HG03280 (cell line): ENCODE results near the gene FGF7.
"Not testable (repeated sequence)": the region's sequence is repeated elsewhere in the genome, so short reads cannot be mapped to it uniquely, and the experiment has no call there.

Source experiments
- ATAC-seq: cut with Tn5 transposase; IDR thresholded peaks from one replicate; pipeline ENCODE4 v1.9.1; 2021; ENCODE audit warnings: mild to moderate bottlenecking, moderate library complexity; ENCODE audit not compliant: unreplicated experiment

FGF7 gene

DNA sequence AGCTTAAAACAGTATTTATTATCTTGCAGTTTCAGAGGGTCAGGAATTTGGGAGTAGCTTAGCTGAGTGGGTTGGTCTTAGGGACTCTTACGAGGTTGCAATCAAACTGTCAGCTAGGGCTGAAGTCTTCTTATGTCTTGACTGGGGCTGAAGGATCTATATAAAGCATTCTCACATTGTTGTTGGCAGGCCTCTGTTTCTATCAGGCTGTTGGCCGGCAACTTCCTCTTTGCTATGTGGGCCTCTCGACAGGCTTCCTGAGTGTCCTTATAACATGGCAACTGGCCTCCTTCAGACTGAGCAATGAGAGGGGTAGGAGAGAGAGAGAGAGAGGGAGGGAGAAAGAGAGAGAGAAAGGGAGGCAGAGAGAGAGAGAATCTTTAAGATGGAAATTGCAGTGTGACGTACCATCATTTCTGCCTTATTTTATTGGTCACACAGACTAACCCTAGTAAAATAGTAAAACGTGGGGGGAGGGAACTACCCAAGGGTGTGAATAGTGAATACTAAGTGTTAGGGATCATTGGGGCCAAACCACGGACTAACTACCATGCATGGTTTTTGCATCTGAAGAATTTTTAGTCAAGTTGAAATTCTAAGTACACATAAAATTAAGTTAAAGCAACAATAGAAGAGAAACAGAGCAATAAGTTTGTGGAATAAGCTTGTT is 16.1 kb downstream of the FGF7 start:
- ATAC-seq, result peak; percentile 76

DNA sequence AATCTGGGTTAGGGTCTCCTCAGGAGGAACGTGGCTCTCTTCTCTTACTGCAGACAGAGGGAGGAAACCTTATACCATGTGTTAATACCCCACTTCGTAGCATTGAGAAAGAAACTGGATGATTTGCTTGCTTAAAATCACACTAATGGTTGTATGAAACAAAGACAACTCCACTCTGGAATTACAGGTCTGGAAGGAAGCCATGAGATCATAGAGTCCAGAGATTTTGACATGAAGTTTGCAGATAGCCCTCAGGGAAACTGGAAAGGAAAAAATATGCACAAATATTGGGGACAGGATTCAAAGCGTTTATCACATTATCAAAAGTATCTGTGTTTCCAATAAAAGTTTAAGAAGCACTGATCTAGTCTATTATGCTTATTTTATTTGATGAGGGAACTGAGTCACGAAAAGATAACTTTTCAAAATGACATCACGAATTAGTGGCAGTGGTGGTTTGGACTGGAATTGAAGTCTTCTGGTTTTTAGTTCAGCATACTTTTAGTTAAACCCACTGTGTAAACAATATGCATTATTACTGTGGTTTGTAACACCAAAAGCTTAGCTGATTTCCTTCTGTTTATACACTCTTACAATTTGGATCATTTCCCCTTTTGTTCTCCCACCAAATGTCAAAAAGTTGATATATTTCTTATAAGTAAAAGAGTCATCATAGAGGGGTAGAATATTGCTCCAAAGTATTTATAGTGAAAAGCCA is 16.8 kb downstream of the FGF7 start:
- ATAC-seq, result no peak

DNA sequence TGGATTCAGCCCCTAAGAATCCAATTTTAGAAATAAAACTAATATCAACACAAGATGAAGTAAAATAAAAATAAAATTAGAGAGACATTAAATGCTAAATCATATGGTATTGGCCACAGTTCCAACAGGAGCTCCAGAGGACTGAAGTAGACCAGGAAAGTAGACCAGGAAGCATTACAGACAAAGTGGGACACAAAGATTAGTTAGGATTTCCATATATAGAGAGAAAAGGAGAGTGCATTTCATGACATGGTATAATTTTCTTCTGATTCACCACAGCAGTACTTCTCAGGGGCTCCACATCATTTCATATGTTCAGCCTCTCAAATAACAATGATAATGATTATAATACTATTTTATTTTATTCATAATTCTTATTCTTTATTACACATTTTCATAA is 18.3 kb downstream of the FGF7 start:
- no peak for ATAC-seq

DNA sequence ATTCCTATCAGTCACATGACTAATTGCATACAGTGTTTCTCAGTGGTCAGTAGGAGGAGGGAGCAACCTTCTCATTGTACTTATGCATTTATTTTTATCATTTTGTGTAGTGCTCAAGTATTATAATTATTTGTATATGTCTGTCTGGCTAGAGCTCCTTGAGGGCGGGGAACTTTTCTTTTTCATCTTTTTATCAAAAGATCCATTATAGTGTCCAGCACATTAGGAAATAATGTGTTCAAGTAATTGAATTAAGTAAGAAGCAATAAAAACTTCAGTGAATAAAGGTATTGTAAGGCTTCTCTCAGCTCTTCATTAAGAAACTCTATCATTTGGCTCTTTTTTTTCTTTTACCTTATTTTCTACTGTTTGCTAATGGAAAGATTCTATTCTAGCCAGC is 18.8 kb downstream of the FGF7 start:
- ATAC-seq, result no peak

DNA sequence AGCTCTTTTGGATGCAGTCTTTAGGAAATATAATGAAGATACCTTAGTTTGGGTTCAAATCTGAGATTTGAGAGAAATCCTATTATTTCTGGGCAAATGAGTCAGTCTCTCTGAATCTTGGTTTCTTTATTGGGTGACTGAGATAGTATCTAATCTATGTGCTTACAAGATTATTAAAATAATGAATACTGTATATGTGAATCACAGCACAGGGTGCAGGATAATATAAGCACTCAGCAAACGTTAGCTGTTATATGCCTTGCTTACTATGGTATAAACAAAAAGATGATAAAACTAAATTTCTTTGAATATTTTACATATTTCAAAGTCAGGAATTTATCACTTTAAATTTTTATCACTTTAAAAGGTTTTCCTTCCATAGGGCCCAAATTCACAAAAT is 29.6 kb downstream of the FGF7 start:
- ATAC-seq, result no peak

DNA sequence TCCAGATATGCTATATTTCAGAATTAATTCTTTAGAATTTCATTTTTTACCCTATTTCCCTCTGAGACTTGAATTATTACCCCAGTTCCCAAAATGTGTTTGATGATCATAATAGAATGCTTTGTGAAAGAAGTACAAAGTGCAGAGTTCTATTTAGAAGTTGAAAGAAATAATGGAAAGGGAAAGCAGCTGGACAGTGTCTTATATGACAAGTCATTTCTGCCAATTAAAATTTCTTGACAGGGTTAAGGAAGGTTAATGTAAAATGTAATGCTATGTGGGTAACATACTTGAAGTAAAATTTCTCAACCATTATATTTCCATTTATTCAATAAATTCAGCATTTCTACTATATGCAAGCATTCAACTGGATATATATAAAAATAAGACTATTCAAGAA is 33.1 kb downstream of the FGF7 start:
- ATAC-seq, result no peak

DNA sequence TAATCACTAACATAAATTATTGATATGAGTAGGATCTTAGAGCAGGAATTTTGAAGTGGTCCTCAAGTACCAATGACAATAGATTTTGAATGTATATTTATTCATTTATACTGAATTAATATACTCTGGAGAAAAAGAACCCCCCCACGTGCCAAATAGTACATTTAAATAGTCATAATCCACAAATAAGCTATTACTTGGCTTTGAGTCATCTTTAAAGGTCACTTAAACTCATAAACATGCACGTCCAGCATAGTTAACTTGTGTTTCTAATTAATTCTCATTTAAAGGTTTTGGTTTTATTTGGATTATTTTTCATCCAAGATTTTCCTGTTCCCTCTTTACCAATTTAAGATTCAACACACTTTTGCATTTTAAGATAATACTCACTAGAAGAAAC is 35.1 kb downstream of the FGF7 start:
- no peak for ATAC-seq

DNA sequence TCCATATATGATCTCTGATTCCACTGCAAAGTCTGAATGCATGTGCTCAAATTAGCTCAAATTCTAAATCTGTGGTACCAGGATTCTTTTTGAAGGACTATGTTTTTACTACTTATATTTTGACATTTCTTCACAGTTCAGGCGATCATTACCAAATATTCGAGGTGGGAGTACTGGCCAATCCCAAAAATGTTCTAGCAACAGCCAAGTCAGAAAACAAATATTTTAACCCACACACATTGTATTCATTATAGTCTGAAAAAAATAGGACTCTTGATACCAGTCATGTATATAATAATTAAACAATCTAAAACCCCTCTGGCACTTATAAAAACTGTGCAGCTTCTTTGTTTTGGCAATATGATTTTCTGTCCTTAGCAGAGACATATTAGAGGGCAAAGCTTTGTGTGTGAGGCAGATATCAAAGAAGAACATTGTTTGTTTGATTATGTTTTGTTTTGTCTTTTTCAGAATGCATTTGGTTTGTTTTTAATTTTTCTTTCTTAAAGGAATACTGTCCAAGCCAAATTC is 37.4 kb downstream of the FGF7 start:
- no peak for ATAC-seq

DNA sequence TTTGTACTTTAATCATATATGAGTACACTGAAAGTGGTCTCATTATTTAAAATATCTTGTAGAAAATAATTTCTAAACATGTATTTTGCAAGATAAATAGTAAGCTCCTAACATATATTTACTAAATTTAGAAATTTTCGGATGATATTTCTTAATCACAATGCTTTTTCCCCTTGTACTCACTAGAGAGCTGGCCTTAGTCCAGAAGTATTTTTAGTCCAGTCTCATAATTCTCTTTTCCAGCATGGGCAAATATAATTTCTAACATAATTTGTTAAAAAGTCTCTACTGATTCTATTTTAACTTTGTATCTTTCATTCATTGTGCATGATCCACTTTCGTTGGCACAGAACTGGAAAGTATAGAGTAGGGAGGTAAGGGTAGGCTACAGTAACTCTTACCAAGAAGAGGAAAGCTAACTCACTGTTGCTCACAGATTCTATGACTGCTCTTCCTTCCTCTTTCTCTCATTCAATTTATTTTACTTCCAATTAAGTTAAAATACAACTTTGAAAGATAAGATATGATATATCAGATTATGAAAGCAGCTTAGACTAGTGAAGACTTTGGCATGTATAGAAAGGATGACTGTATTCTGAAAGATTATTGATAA is 39.3 kb downstream of the FGF7 start:
- ATAC-seq, result no peak

DNA sequence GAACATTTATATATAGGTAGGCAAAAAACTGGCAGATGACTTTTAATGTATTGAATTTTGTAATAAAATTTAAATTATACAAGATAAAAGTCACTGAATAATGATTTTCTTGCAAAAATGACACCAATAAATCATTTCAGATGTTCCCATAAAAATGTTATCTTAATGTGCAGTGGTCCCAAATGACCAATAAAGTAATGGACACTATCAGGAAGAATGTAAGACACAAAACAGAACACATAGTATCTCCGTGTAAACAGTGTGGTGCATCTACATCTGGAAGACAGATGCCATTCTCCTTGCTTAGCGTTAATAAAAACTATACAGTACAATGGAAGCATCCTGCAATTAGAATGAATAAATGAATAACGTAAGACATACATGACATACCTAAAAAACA is 41.5 kb downstream of the FGF7 start:
- ATAC-seq, result no peak

DNA sequence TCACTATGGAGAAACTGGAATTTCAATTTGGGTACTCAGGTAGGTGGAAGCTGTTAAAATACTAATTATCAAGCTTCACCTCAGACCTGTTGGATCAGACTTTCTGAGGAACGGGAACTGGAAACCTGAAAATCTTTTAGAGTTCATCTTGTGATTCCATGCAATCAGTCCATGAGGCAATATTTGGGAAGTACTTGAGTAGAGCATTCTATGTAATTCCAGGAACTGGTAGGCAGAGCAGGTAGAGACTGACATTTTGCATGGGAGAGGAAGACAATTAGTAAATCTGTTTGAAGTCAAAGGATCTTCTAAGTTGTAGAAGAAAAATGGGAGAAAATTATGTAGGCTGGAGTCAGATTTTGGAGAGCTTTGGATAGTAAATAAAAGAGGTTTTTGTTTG is 43.1 kb downstream of the FGF7 start:
- ATAC-seq, result no peak

DNA sequence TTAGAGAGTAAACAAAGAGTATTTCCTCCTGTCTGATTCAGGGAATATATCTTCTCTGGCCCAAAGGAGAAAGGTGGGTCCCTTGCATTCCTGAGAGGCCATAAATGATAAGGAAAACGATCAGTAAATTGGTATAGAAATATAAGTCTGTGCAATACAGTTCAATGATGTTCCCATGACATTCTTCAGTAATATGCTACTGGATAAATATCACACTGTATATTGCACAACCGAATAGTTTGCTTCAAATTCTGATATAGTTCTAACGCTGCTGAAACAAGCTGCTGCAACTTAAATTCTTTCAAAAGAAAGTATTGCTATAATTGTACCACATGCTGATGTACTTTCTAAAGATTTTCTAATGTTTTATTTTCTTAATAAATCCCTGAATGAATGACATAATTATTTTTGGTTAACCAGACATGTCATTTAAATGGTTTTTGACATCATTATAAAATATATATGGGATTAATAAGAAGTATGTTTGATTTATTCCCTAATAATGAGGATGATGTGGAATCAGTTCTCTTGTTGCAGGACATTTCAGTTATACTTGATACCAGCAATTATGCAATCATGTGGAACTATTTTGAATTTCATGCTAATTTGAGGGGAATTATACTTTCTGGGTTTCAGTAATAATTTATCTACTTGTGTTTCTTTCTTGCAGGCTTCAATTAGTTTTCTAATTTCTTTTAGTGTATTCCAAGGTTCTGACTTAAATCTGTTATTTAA is 44.9 kb downstream of the FGF7 start:
- ATAC-seq, result no peak

DNA sequence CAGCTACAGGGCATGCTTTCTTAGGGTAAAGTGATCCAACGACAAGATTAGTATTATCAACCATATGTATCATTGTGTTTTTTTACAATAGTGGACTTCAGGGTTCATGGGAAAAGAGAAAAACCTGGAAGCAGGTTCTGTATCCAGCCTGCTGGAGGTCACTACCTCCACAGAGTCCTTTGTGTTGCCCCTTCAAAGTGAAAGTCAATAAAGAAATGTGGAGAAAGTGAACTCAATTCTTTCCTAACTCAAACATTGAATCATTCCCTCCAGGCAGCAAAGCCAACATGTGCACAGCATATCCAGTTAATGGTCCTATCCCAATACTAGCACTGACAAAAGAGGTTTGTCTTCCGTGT is 45.4 kb downstream of the FGF7 start:
- ATAC-seq, result no peak

DNA sequence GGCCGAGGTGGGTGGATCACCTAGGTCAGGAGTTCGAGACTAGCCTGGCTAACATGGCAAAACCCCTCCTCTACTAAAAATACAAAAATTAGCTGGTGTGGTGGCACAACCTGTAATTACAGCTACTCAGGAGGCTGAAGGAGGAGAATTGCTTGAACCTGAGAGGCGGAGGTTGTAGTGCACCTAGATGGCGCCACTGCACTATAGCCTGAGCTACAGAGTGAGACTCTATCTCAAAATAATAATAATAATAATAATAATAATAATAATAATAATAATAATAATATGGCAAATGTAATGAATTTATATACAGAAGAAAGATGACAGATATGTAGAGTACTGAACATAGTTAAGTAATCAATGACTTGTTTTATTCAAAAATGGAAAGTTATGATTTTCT is 48.2 kb downstream of the FGF7 start:
- not testable (repeated sequence) for ATAC-seq

DNA sequence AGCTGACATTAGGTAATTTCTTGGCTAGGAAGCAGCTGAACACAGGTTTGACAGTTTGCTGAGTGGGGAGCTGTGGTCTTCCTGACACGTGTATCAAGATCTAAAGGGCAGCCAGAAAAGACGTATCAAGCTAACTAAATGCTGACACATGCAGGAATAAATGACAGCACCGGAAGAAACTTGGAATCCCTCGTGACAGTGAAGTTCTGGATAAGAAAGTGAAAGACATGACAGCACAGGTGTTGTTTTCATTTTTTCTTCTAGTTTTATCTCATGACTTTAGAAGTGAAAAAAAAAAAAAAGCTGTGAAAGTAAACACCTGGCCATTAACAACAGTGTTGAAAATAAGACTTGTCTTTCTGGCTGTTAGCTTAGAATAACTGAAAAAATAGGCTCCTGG is 48.7 kb downstream of the FGF7 start:
- peak; percentile 95 for ATAC-seq

DNA sequence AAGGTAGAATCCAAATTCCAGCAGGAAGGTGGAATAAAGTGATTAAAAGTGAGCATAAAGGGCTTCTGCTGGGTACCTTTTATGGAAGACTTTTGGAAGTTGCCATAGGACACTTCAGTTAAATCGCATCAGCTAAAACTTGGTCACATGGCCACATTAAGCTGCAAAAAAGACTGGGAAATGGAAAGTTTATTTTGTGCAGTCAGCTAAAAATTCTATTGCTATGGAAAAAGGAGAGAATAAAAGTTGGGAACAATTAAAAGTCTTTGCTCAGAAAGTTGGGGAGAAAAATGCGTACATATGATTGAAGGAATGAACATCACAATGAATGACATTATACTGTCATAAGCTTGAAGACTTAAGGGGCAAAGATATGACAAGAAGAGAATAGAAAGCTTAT is 49.3 kb downstream of the FGF7 start:
- no peak for ATAC-seq

DNA sequence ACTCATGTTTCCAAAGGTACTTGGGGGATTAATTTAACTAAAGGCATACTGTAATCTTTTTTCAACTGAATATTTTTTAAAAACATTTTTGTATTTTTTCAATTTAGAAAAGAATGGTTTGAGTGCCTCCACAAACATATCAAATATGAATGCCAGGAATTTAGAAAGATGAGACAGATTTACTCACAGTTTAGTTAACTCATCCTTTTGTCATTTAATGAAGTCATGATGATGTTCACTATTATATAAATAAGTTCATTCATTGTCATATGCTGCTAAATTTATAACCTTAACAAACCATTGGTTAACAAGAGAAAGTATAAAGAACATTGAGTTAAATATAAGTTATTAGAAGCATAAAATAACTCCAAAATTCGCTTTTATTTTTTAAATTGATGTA is 50.0 kb downstream of the FGF7 start:
- ATAC-seq, result no peak

DNA sequence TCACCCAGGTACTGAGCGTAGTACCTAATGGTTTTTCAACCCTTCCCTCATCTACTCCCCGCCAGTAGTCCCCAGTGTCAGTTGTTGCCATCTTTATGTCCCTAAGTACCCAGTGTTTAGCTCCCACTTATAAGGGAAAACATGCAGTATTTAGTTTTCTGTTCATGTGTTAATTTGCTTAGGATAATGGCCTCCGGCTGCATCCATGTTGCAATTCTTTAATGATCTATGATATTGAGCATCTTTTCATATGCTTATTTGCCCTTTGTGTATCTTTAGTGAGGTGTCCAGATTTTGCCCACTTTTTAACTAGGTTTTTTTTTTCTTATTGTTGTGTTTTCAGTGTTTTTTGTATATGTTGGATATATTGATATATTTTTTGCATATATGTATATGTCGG is 55.0 kb downstream of the FGF7 start:
- not testable (repeated sequence) for ATAC-seq

DNA sequence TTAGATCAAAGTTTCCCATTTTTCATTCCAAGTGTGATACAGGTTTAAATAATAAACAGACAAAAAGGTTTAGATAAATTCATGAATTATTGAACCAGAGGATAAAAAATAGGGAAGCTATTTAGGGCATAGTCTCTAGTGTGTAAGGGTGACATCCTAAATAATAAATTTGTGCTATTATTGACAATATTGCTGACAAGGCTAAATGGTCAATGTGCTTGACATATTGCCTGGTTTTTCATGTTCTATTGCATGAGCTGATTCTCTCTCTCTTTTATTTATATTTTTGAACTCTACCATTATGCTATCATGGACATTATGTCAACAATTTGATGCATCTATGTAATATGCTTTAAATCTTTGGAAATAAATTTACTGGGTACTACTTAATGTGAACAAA is 55.9 kb downstream of the FGF7 start:
- not testable (repeated sequence) for ATAC-seq

DNA sequence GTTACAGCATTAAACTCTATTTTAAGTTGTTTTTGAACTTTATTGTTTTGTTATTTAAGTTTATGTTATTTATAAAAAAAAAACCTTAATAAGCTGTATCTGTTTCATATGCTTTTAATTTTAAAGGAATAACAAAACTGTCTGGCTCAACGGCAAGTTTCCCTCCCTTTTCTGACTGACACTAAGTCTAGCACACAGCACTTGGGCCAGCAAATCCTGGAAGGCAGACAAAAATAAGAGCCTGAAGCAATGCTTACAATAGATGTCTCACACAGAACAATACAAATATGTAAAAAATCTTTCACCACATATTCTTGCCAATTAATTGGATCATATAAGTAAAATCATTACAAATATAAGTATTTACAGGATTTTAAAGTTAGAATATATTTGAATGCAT is 62.4 kb downstream of the FGF7 start:
- ATAC-seq, result not testable (repeated sequence)

DNA sequence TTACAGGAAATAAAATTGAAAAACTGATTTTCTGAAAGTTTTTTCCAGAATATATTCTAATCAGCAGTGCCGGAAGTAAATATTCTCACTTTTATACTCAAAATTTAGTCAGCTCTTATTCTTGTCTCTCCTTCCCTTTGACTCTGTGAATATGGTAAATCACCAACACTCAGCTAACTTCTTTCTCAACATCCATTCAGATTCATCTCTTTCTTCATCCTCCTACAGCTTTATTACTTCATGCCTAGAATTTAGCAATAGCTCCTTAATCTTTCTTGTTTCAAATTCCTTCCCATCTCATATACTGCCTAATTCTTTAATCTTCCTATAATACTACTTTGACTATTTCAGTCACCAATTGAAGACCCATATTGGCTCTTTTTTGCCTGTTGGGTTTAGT is 67.9 kb downstream of the FGF7 start:
- ATAC-seq, result no peak

DNA sequence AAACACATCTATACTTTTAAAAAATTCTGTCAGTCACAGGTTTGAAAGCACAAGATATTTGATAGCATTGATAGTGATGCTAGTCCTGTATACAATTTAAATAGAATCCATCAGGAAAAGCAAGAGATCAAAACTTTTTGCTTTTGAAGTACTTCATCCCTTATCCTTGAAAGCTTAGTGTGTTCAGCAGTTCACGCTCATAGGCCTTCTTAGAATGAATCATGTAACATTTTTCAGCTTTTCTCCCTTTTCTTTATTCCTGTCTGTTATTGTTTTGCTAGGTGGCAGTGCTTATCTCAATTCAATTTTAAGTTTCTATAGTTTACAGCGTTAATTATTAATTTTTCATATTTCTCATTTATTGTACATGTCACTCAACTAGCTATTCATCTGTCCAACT is 69.1 kb downstream of the FGF7 start:
- no peak for ATAC-seq
